ENCODE results near the gene MAD1L1. TPM values are rescaled to one million over a fixed set of nuclear protein-coding genes. Genes with fewer than 3 reads are reported as not detected.
"Not testable (repeated sequence)": the region's sequence is repeated elsewhere in the genome, so short reads cannot be mapped to it uniquely, and the experiment has no call there.

The MAD1L1 gene
- polyA plus RNA-seq, 2 donors = 18.0 to 24.9 TPM

- not testable (repeated sequence) for H3K36me3 ChIP-seq (ENCODE audit: control insufficient read depth in 2 of 2, insufficient read depth in 2 of 2, low read length in 1 of 2); H3K4me3 ChIP-seq (ENCODE audit: low read depth in 1 of 2, low read length in 2 of 2); H3K27me3 ChIP-seq (ENCODE audit: control insufficient read depth in 1 of 2, insufficient read depth in 2 of 2, low read length in 2 of 2); H3K9me3 ChIP-seq (ENCODE audit: control insufficient read depth in 2 of 2, insufficient read depth in 1 of 2, low read depth in 1 of 2, low read length in 1 of 2); H3K4me1 ChIP-seq (ENCODE audit: control insufficient read depth in 2 of 2, insufficient read depth in 2 of 2, low read length in 1 of 2); H3K27ac ChIP-seq (ENCODE audit: low read depth in 2 of 2, low read length in 1 of 2)
- WGBS, 2 donors = 95 to 96% methylated on average over 12 to 18 of the region's 18 CpGs
These were observed 392.0 kb downstream of the MAD1L1 start for GRCh38 chr7:1840744-1841143.

- Histone ChIP-seq H3K9me3 (ENCODE audit: control insufficient read depth in 2 of 2, insufficient read depth in 1 of 2, low read depth in 1 of 2, low read length in 1 of 2) (no peaks in the 10 kb centered on the region), H3K36me3 (ENCODE audit: control insufficient read depth in 2 of 2, insufficient read depth in 2 of 2, low read length in 1 of 2) (peaks cover 0 to 5% of the 10 kb centered on the region in 2 donors), H3K4me1 (ENCODE audit: control insufficient read depth in 2 of 2, insufficient read depth in 2 of 2, low read length in 1 of 2) (no peaks in the 10 kb centered on the region), H3K27me3 (ENCODE audit: control insufficient read depth in 1 of 2, insufficient read depth in 2 of 2, low read length in 2 of 2) (no peaks in the 10 kb centered on the region), H3K27ac (ENCODE audit: low read depth in 2 of 2, low read length in 1 of 2) (no peak overlapping the region), H3K4me3 (ENCODE audit: low read depth in 1 of 2, low read length in 2 of 2) (no peak overlapping the region)
- WGBS, 2 donors = 88 to 94% methylated on average over 14 of the region's 14 CpGs
These were observed 393.0 kb downstream of the MAD1L1 start for GRCh38 chr7:1839701-1840100.

- not testable (repeated sequence) for H3K9me3 ChIP-seq (ENCODE audit: control insufficient read depth in 2 of 2, insufficient read depth in 1 of 2, low read depth in 1 of 2, low read length in 1 of 2); H3K4me3 ChIP-seq (ENCODE audit: low read depth in 1 of 2, low read length in 2 of 2); H3K36me3 ChIP-seq (ENCODE audit: control insufficient read depth in 2 of 2, insufficient read depth in 2 of 2, low read length in 1 of 2); H3K4me1 ChIP-seq (ENCODE audit: control insufficient read depth in 2 of 2, insufficient read depth in 2 of 2, low read length in 1 of 2); H3K27ac ChIP-seq (ENCODE audit: low read depth in 2 of 2, low read length in 1 of 2); H3K27me3 ChIP-seq (ENCODE audit: control insufficient read depth in 1 of 2, insufficient read depth in 2 of 2, low read length in 2 of 2)
- 89 to 94% methylated on average over 17 to 21 of the region's 21 CpGs for WGBS, 2 donors
These were observed 393.7 kb downstream of the MAD1L1 start for GRCh38 chr7:1838911-1839531.

- WGBS, 2 donors = 91 to 93% methylated on average over 13 of the region's 13 CpGs
- H3K4me3 ChIP-seq (ENCODE audit: low read depth in 1 of 2, low read length in 2 of 2); H3K27me3 ChIP-seq (ENCODE audit: control insufficient read depth in 1 of 2, insufficient read depth in 2 of 2, low read length in 2 of 2); H3K9me3 ChIP-seq (ENCODE audit: control insufficient read depth in 2 of 2, insufficient read depth in 1 of 2, low read depth in 1 of 2, low read length in 1 of 2); H3K27ac ChIP-seq (ENCODE audit: low read depth in 2 of 2, low read length in 1 of 2); H3K4me1 ChIP-seq (ENCODE audit: control insufficient read depth in 2 of 2, insufficient read depth in 2 of 2, low read length in 1 of 2); H3K36me3 ChIP-seq (ENCODE audit: control insufficient read depth in 2 of 2, insufficient read depth in 2 of 2, low read length in 1 of 2): not testable (repeated sequence)
These were observed 394.2 kb downstream of the MAD1L1 start for GRCh38 chr7:1838544-1838872.

- not testable (repeated sequence) for H3K9me3 ChIP-seq (ENCODE audit: control insufficient read depth in 2 of 2, insufficient read depth in 1 of 2, low read depth in 1 of 2, low read length in 1 of 2); H3K27me3 ChIP-seq (ENCODE audit: control insufficient read depth in 1 of 2, insufficient read depth in 2 of 2, low read length in 2 of 2); H3K4me1 ChIP-seq (ENCODE audit: control insufficient read depth in 2 of 2, insufficient read depth in 2 of 2, low read length in 1 of 2); H3K36me3 ChIP-seq (ENCODE audit: control insufficient read depth in 2 of 2, insufficient read depth in 2 of 2, low read length in 1 of 2); H3K4me3 ChIP-seq (ENCODE audit: low read depth in 1 of 2, low read length in 2 of 2); H3K27ac ChIP-seq (ENCODE audit: low read depth in 2 of 2, low read length in 1 of 2)
- 88 to 90% methylated on average over 31 of the region's 31 CpGs for WGBS, 2 donors
These were observed 394.8 kb downstream of the MAD1L1 start for GRCh38 chr7:1837696-1838543.

GRCh38 chr7:1831933-1832535 lies 400.7 kb downstream of the MAD1L1 start:
- not testable (repeated sequence) for H3K9me3 ChIP-seq (ENCODE audit: control insufficient read depth in 2 of 2, insufficient read depth in 1 of 2, low read depth in 1 of 2, low read length in 1 of 2); H3K4me3 ChIP-seq (ENCODE audit: low read depth in 1 of 2, low read length in 2 of 2); H3K36me3 ChIP-seq (ENCODE audit: control insufficient read depth in 2 of 2, insufficient read depth in 2 of 2, low read length in 1 of 2); H3K27ac ChIP-seq (ENCODE audit: low read depth in 2 of 2, low read length in 1 of 2); H3K27me3 ChIP-seq (ENCODE audit: control insufficient read depth in 1 of 2, insufficient read depth in 2 of 2, low read length in 2 of 2); H3K4me1 ChIP-seq (ENCODE audit: control insufficient read depth in 2 of 2, insufficient read depth in 2 of 2, low read length in 1 of 2)
- 76 to 85% methylated on average over 1 of the region's 1 CpG for WGBS, 2 donors

- not testable (repeated sequence) for H3K4me1 ChIP-seq (ENCODE audit: control insufficient read depth in 2 of 2, insufficient read depth in 2 of 2, low read length in 1 of 2); H3K27me3 ChIP-seq (ENCODE audit: control insufficient read depth in 1 of 2, insufficient read depth in 2 of 2, low read length in 2 of 2); H3K4me3 ChIP-seq (ENCODE audit: low read depth in 1 of 2, low read length in 2 of 2); H3K9me3 ChIP-seq (ENCODE audit: control insufficient read depth in 2 of 2, insufficient read depth in 1 of 2, low read depth in 1 of 2, low read length in 1 of 2); H3K27ac ChIP-seq (ENCODE audit: low read depth in 2 of 2, low read length in 1 of 2); H3K36me3 ChIP-seq (ENCODE audit: control insufficient read depth in 2 of 2, insufficient read depth in 2 of 2, low read length in 1 of 2)
- WGBS, 2 donors = 84 to 94% methylated on average over 4 of the region's 4 CpGs
These were observed 401.3 kb downstream of the MAD1L1 start for GRCh38 chr7:1831471-1831870.

GRCh38 chr7:1829668-1830067 lies 403.1 kb downstream of the MAD1L1 start:
- H3K36me3 ChIP-seq (ENCODE audit: control insufficient read depth in 2 of 2, insufficient read depth in 2 of 2, low read length in 1 of 2); H3K4me1 ChIP-seq (ENCODE audit: control insufficient read depth in 2 of 2, insufficient read depth in 2 of 2, low read length in 1 of 2): not testable (repeated sequence)
- 94 to 100% methylated on average over 1 of the region's 1 CpG for WGBS, 2 donors

GRCh38 chr7:1829111-1829510 lies 403.6 kb downstream of the MAD1L1 start:
- WGBS, 2 donors = 93 to 97% methylated on average over 22 of the region's 22 CpGs
- Histone ChIP-seq H3K27me3 (ENCODE audit: control insufficient read depth in 1 of 2, insufficient read depth in 2 of 2, low read length in 2 of 2) (no peaks in the 10 kb centered on the region), H3K36me3 (ENCODE audit: control insufficient read depth in 2 of 2, insufficient read depth in 2 of 2, low read length in 1 of 2) (peaks cover 0 to 3% of the 10 kb centered on the region in 2 donors), H3K27ac (ENCODE audit: low read depth in 2 of 2, low read length in 1 of 2) (no peak overlapping the region), H3K4me3 (ENCODE audit: low read depth in 1 of 2, low read length in 2 of 2) (no peak overlapping the region), H3K9me3 (ENCODE audit: control insufficient read depth in 2 of 2, insufficient read depth in 1 of 2, low read depth in 1 of 2, low read length in 1 of 2) (peaks cover 5 to 6% of the 10 kb centered on the region in 2 donors), H3K4me1 (ENCODE audit: control insufficient read depth in 2 of 2, insufficient read depth in 2 of 2, low read length in 1 of 2) (no peaks in the 10 kb centered on the region)

More at GRCh38 chr7:1829668-1830067, 403.1 kb downstream of the MAD1L1 start:
- not testable (repeated sequence) for H3K27me3 ChIP-seq (ENCODE audit: control insufficient read depth in 1 of 2, insufficient read depth in 2 of 2, low read length in 2 of 2); H3K9me3 ChIP-seq (ENCODE audit: control insufficient read depth in 2 of 2, insufficient read depth in 1 of 2, low read depth in 1 of 2, low read length in 1 of 2); H3K27ac ChIP-seq (ENCODE audit: low read depth in 2 of 2, low read length in 1 of 2); H3K4me3 ChIP-seq (ENCODE audit: low read depth in 1 of 2, low read length in 2 of 2)

GRCh38 chr7:1828170-1828569 lies 404.6 kb downstream of the MAD1L1 start:
- not testable (repeated sequence) for H3K27me3 ChIP-seq (ENCODE audit: control insufficient read depth in 1 of 2, insufficient read depth in 2 of 2, low read length in 2 of 2); H3K4me3 ChIP-seq (ENCODE audit: low read depth in 1 of 2, low read length in 2 of 2); H3K4me1 ChIP-seq (ENCODE audit: control insufficient read depth in 2 of 2, insufficient read depth in 2 of 2, low read length in 1 of 2); H3K36me3 ChIP-seq (ENCODE audit: control insufficient read depth in 2 of 2, insufficient read depth in 2 of 2, low read length in 1 of 2); H3K9me3 ChIP-seq (ENCODE audit: control insufficient read depth in 2 of 2, insufficient read depth in 1 of 2, low read depth in 1 of 2, low read length in 1 of 2); H3K27ac ChIP-seq (ENCODE audit: low read depth in 2 of 2, low read length in 1 of 2)
- 94 to 96% methylated on average over 15 to 16 of the region's 16 CpGs for WGBS, 2 donors

Measured in esophagus (tissue), 2 donors.